Suprapubic skin (tissue), 3 donors: ENCODE data around the gene PLCG2.

ENCODE experiments used
- CTCF ChIP-seq, 2 donors: fragments of 200-600 bp in 1 of 2; fragments of 450-650 bp in 1 of 2; sonication (generic) in 1 of 2; IDR thresholded peaks; one replicate each; pipeline ENCODE4 v1.5.1; 2016 to 2019; ENCODE audit warnings: antibody characterized with exemption in 2 of 2, mild to moderate bottlenecking in 1 of 2, moderate library complexity in 1 of 2
- POLR2A ChIP-seq, 2 donors: fragments of 450-650 bp; IDR thresholded peaks; one replicate each; pipeline ENCODE4 v1.6.1; 2017; ENCODE audit warnings: antibody characterized with exemption in 2 of 2, mild to moderate bottlenecking in 2 of 2, moderate library complexity in 2 of 2

DNA sequence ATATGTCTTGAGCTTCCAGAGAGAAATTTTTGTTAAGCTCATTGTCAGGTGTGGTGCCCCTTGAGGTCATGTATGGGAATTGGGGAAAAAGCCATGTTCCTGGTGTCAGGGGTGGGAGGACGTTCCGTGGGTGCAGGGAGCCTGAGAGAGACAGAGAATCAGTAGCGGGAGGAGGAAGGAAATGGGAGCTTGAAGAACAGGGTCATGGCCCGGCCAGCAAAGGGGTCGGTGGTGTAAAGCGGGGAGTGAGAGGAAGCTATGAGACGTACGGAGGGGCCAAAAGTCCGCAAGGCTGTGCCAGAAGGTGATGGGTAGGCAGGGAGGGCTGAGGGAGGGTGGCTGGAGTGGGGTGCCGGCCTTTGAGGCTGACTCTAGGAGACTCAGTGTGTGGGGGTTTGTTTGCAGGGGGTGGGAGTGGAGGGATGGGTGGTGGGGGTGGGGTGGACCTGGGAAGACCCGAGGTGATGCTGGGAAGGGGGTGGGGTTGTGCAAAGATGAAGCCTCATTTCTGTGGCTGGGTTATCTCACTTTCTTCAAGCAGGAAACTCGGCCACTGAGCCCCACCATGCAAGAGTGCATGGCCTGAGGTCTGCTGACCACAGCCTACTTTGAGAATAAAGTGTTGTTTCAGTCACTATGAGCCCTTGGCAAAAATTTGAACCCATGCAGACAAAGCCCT is 63.6 kb downstream of the PLCG2 start:
- TF ChIP-seq POLR2A (IDR thresholded peaks at IDR 0.05) (no peak), CTCF (IDR thresholded peaks at IDR 0.05) (no peak)
